Lung (tissue), 12 donors: ENCODE results near the gene ADD3. TPM values are rescaled to one million over a fixed set of nuclear protein-coding genes. Genes with fewer than 3 reads are reported as not detected.
"Not testable (repeated sequence)": the region's sequence is repeated elsewhere in the genome, so short reads cannot be mapped to it uniquely, and the experiment has no call there.

Source experiments
- ATAC-seq: fragments of 200-7000 bp; cut with Tn5 transposase; one replicate; pipeline ENCODE4 v1.9.1; 2020; ENCODE audit warnings: moderate number of reproducible peaks; ENCODE audit not compliant: insufficient read depth, low FRiP score
- DNase-seq, 3 donors: peaks; one replicate each; pipeline ENCODE4 v3.0.0-alpha.2; 2013 to 2017
- H3K27ac ChIP-seq, 2 donors: one replicate each; pipeline ENCODE4 v1.5.1; 2013; ENCODE audit warnings: mild to moderate bottlenecking in 2 of 2, moderate library complexity in 2 of 2, control low read depth in 1 of 2, inconsistent platforms in 1 of 2, low read depth in 1 of 2, low read length in 1 of 2
- H3K27me3 ChIP-seq, 3 donors: one replicate each; pipeline ENCODE4 v1.5.1; 2013; ENCODE audit warnings: low read length in 2 of 3; ENCODE audit not compliant: control insufficient read depth in 3 of 3, insufficient read depth in 3 of 3
- H3K36me3 ChIP-seq, 4 donors: one replicate each; pipeline ENCODE4 v1.5.1; 2013; ENCODE audit warnings: low read length in 4 of 4, mild to moderate bottlenecking in 1 of 4, moderate library complexity in 1 of 4; ENCODE audit not compliant: control insufficient read depth in 4 of 4, insufficient read depth in 4 of 4
- H3K4me1 ChIP-seq, 5 donors: one replicate each; pipeline ENCODE4 v1.5.1; 2013; ENCODE audit warnings: low read length in 5 of 5, mild to moderate bottlenecking in 2 of 5, moderate library complexity in 1 of 5; ENCODE audit not compliant: control insufficient read depth in 5 of 5, insufficient read depth in 5 of 5
- H3K4me3 ChIP-seq: one replicate; pipeline ENCODE4 v1.5.1; 2013; ENCODE audit warnings: mild to moderate bottlenecking, control low read depth, moderate library complexity
- H3K9ac ChIP-seq, 2 donors: one replicate each; pipeline ENCODE4 v1.5.1; 2013; ENCODE audit warnings: low read length in 2 of 2, control low read depth in 1 of 2; ENCODE audit not compliant: insufficient read depth in 1 of 2
- H3K9me3 ChIP-seq, 4 donors: one replicate each; pipeline ENCODE4 v1.5.1; 2013; ENCODE audit warnings: low read length in 3 of 4, mild to moderate bottlenecking in 1 of 4, moderate library complexity in 1 of 4; ENCODE audit not compliant: control insufficient read depth in 4 of 4, insufficient read depth in 3 of 4
- CTCF ChIP-seq: IDR thresholded peaks from 2 replicates; pipeline ENCODE4 v1.5.1; 2012; ENCODE audit warnings: mild to moderate bottlenecking; ENCODE audit errors: control extremely low read depth, extremely low read depth
- WGBS, 2 donors: extraction: QIAGEN DNeasy Blood & Tissue Kit; methylation state at CpG; one replicate each; pipeline ENCODE4 v1.1.7; 2013; 5-methylcytosine and 5-hydroxymethylcytosine counted together
- polyA plus RNA-seq, 2 donors: library from polyadenylated mRNA; stranded (reverse); fragments of 200-250 nt; gene quantifications; one replicate each; pipeline ENCODE4 v1.2.1, GENCODE V29; 2013
- total RNA-seq, 2 donors: library from RNA; depleted of rRNA in 1 of 2; stranded (reverse); fragments of >200 nt in 1 of 2; gene quantifications; one replicate each; pipeline ENCODE4 v1.2.1, GENCODE V29; 2014 to 2021
- donor health status: control.
- donor health status: control.
- donor health status: Bipolar disorder and iron deficiency.
- donor health status: healthy.
- donor health status: DM: yes; HTN: yes; CAD: no.

Gene ADD3
- total and polyA plus RNA-seq, 4 donors = 22.0 to 289 (median 56.1) TPM

GRCh38 chr10:110113670-110114337 is 106.0 kb downstream of the ADD3 start:
- Histone ChIP-seq H3K9me3 (no peaks in the 10 kb centered on the region), H3K27me3 (no peaks in the 10 kb centered on the region), H3K4me3 (no peak overlapping the region), H3K4me1 (peaks cover 0 to 8% (median 0%) of the 10 kb centered on the region in 5 donors), H3K27ac (no peak overlapping the region), H3K9ac (no peak overlapping the region), H3K36me3 (peaks cover 3 to 41% (median 23%) of the 10 kb centered on the region in 4 donors)
- ATAC-seq (no peak), DNase-seq (no peak)
- WGBS, 2 donors = 71 to 86% methylated on average over 4 of the region's 4 CpGs
- TF ChIP-seq CTCF = no peak

- 98 to 100% methylated on average over 2 of the region's 2 CpGs for WGBS, 2 donors
- not testable (repeated sequence) for ATAC-seq, H3K4me3 ChIP-seq, H3K4me1 ChIP-seq, H3K9me3 ChIP-seq, H3K27ac ChIP-seq, H3K9ac ChIP-seq, DNase-seq, H3K27me3 ChIP-seq
- H3K36me3 ChIP-seq = peaks cover 4 to 46% (median 23%) of the 10 kb centered on the region in 4 donors
Measured at GRCh38 chr10:110114668-110115067, 106.9 kb downstream of the ADD3 start.

- ATAC-seq (no peak), DNase-seq (no peak)
- 93 to 98% methylated on average over 4 of the region's 4 CpGs for WGBS, 2 donors
- no peak for TF ChIP-seq CTCF
- Histone ChIP-seq H3K9ac (no peak overlapping the region), H3K27me3 (no peaks in the 10 kb centered on the region), H3K36me3 (peaks cover 4 to 42% (median 23%) of the 10 kb centered on the region in 4 donors), H3K4me3 (no peak overlapping the region), H3K4me1 (peaks cover 0 to 10% (median 0%) of the 10 kb centered on the region in 5 donors), H3K27ac (peak overlapping the region in 1 of 2 donors; percentile 43), H3K9me3 (no peaks in the 10 kb centered on the region)
Measured at GRCh38 chr10:110115784-110116520, 108.2 kb downstream of the ADD3 start.

GRCh38 chr10:110118891-110119621 is 111.3 kb downstream of the ADD3 start:
- Histone ChIP-seq H3K4me1 (peaks cover 0 to 7% (median 0%) of the 10 kb centered on the region in 5 donors), H3K9ac (no peak overlapping the region), H3K4me3 (no peak overlapping the region), H3K27me3 (no peaks in the 10 kb centered on the region), H3K27ac (peak overlapping the region in 1 of 2 donors; percentile 66), H3K9me3 (no peaks in the 10 kb centered on the region), H3K36me3 (peaks cover 4 to 43% (median 26%) of the 10 kb centered on the region in 4 donors)
- no peak for TF ChIP-seq CTCF
- no peak for DNase-seq
- no peak for ATAC-seq
- whole genome bisulfite sequencing, 2 donors = 92 to 93% methylated on average over 1 of the region's 1 CpG
